ENCODE data around the gene HSPA12A. TPM values are rescaled to one million over a fixed set of nuclear protein-coding genes. Genes with fewer than 3 reads are reported as not detected.

The HSPA12A gene
- total and polyA plus RNA-seq, 4 donors, result 2.0 to 9.8 (median 5.0) TPM

GRCh38 chr10:116748041-116748440 lies 5.7 kb upstream of the HSPA12A start:
- H3K27ac ChIP-seq (ENCODE audit: low read depth in 1 of 2, low read length in 1 of 2), result no peak overlapping the region
- H3K4me1 ChIP-seq (ENCODE audit: control insufficient read depth in 5 of 5, insufficient read depth in 5 of 5, low read length in 5 of 5), result peaks cover 0 to 4% (median 0%) of the 10 kb centered on the region in 5 donors
- TF ChIP-seq, protein P1, sequence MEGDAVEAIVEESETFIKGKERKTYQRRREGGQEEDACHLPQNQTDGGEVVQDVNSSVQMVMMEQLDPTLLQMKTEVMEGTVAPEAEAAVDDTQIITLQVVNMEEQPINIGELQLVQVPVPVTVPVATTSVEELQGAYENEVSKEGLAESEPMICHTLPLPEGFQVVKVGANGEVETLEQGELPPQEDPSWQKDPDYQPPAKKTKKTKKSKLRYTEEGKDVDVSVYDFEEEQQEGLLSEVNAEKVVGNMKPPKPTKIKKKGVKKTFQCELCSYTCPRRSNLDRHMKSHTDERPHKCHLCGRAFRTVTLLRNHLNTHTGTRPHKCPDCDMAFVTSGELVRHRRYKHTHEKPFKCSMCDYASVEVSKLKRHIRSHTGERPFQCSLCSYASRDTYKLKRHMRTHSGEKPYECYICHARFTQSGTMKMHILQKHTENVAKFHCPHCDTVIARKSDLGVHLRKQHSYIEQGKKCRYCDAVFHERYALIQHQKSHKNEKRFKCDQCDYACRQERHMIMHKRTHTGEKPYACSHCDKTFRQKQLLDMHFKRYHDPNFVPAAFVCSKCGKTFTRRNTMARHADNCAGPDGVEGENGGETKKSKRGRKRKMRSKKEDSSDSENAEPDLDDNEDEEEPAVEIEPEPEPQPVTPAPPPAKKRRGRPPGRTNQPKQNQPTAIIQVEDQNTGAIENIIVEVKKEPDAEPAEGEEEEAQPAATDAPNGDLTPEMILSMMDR (IDR thresholded peaks at IDR 0.05; ENCODE audit: control extremely low read depth, extremely low read depth), result no peak
- no peaks in the 10 kb centered on the region for H3K36me3 ChIP-seq (ENCODE audit: control insufficient read depth in 4 of 4, insufficient read depth in 4 of 4, low read length in 4 of 4)
- 87 to 88% methylated on average over 1 of the region's 1 CpG for WGBS, 2 donors
- H3K4me3 ChIP-seq, result no peak overlapping the region
- ATAC-seq (ENCODE audit: insufficient read depth, low FRiP score) (no peak), DNase-seq (no peak)
- peaks cover 0 to 5% (median 0%) of the 10 kb centered on the region in 3 donors for H3K27me3 ChIP-seq (ENCODE audit: control insufficient read depth in 3 of 3, insufficient read depth in 3 of 3, low read length in 2 of 3)
- no peak overlapping the region for H3K9ac ChIP-seq (ENCODE audit: insufficient read depth in 1 of 2, low read length in 2 of 2)
- no peaks in the 10 kb centered on the region for H3K9me3 ChIP-seq (ENCODE audit: control insufficient read depth in 4 of 4, insufficient read depth in 3 of 4, low read length in 3 of 4)

DNA sequence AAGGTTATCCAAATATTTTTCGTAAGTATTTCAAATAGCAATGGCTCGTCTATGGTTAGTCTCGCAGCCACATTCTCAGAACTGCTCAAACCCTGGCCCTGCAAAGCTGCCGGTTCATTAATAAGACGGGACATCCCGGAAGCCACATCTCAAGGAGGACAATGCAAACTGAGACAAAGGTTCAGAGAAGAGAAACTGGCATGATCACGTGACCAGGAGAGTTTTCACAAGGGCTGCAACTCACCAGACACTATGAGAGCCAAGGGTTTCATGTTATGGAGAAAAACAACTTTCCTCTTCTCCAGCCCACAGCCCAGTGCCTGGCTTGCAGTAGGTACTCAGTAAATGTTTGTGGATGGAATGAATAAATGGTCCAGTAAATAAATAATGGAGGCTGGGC lies 5.0 kb upstream of the HSPA12A start:
- no peaks in the 10 kb centered on the region for H3K9me3 ChIP-seq (ENCODE audit: control insufficient read depth in 4 of 4, insufficient read depth in 3 of 4, low read length in 3 of 4)
- H3K9ac ChIP-seq (ENCODE audit: insufficient read depth in 1 of 2, low read length in 2 of 2), result no peak overlapping the region
- 64 to 69% methylated on average over 7 of the region's 7 CpGs for WGBS, 2 donors
- no peak overlapping the region for H3K27ac ChIP-seq (ENCODE audit: low read depth in 1 of 2, low read length in 1 of 2)
- DNase-seq (no peak), ATAC-seq (ENCODE audit: insufficient read depth, low FRiP score) (no peak)
- H3K36me3 ChIP-seq (ENCODE audit: control insufficient read depth in 4 of 4, insufficient read depth in 4 of 4, low read length in 4 of 4), result no peaks in the 10 kb centered on the region
- TF ChIP-seq, protein P1 (IDR thresholded peaks at IDR 0.05; ENCODE audit: control extremely low read depth, extremely low read depth), result no peak
- H3K4me3 ChIP-seq, result no peak overlapping the region
- peaks cover 0 to 5% (median 0%) of the 10 kb centered on the region in 5 donors for H3K4me1 ChIP-seq (ENCODE audit: control insufficient read depth in 5 of 5, insufficient read depth in 5 of 5, low read length in 5 of 5)
- peaks cover 0 to 5% (median 0%) of the 10 kb centered on the region in 3 donors for H3K27me3 ChIP-seq (ENCODE audit: control insufficient read depth in 3 of 3, insufficient read depth in 3 of 3, low read length in 2 of 3)

GRCh38 chr10:116744885-116745284 lies 2.5 kb upstream of the HSPA12A start:
- ATAC-seq (ENCODE audit: insufficient read depth, low FRiP score), result no peak
- H3K27ac ChIP-seq (ENCODE audit: low read depth in 1 of 2, low read length in 1 of 2), result no peak overlapping the region
- TF ChIP-seq, protein P1 (IDR thresholded peaks at IDR 0.05; ENCODE audit: control extremely low read depth, extremely low read depth), result no peak
- H3K36me3 ChIP-seq (ENCODE audit: control insufficient read depth in 4 of 4, insufficient read depth in 4 of 4, low read length in 4 of 4), result no peaks in the 10 kb centered on the region
- no peak for DNase-seq
- 79 to 83% methylated on average over 6 of the region's 6 CpGs for whole genome bisulfite sequencing, 2 donors
- no peak overlapping the region for H3K4me3 ChIP-seq
- peaks cover 0 to 15% (median 2%) of the 10 kb centered on the region in 5 donors for H3K4me1 ChIP-seq (ENCODE audit: control insufficient read depth in 5 of 5, insufficient read depth in 5 of 5, low read length in 5 of 5)
- peaks cover 0 to 19% (median 14%) of the 10 kb centered on the region in 3 donors for H3K27me3 ChIP-seq (ENCODE audit: control insufficient read depth in 3 of 3, insufficient read depth in 3 of 3, low read length in 2 of 3)
- peaks cover 0 to 1% (median 0%) of the 10 kb centered on the region in 4 donors for H3K9me3 ChIP-seq (ENCODE audit: control insufficient read depth in 4 of 4, insufficient read depth in 3 of 4, low read length in 3 of 4)
- H3K9ac ChIP-seq (ENCODE audit: insufficient read depth in 1 of 2, low read length in 2 of 2), result no peak overlapping the region
